Left renal pelvis (tissue), 4 donors: ENCODE results near the gene INO80B. TPM values are rescaled to one million over a fixed set of nuclear protein-coding genes. Genes with fewer than 3 reads are reported as not detected.

Source experiments
- DNase-seq, 4 donors: peaks; one replicate each; pipeline ENCODE4 v3.0.0-alpha.2; 2013; ENCODE audit warnings: low read depth in 4 of 4, low spot score in 3 of 4
- polyA plus RNA-seq, 4 donors: library from polyadenylated mRNA; unstranded; fragments of 120-200 nt; gene quantifications; one replicate each; pipeline ENCODE4 v1.2.1, GENCODE V29; 2013; ENCODE audit not compliant: insufficient read length in 4 of 4

The INO80B gene
- polyA plus RNA-seq, 4 donors = 14.6 to 31.8 (median 21.2) TPM

- DNase-seq = no peak
Measured at GRCh38 chr2:74498500-74499266, 43.8 kb downstream of the INO80B start.

- no peak for DNase-seq
Measured at GRCh38 chr2:74499267-74499939, 44.5 kb downstream of the INO80B start, which contains the start of gene LBX2. Gene LBX2, minus strand, starts transcription at chr2:74499603. Its CDS starts 66 bp downstream, at chr2:74499537.

- DNase-seq = no peak
Measured at GRCh38 chr2:74499940-74500577, 45.2 kb downstream of the INO80B start.

GRCh38 chr2:74500578-74500946 is 45.7 kb downstream of the INO80B start:
- DNase-seq = no peak

GRCh38 chr2:74501335-74502071 is 46.6 kb downstream of the INO80B start:
- DNase-seq = no peak

GRCh38 chr2:74502147-74502719 is 47.3 kb downstream of the INO80B start:
- DNase-seq = no peak

- no peak for DNase-seq
Measured at GRCh38 chr2:74502720-74503505, 48.0 kb downstream of the INO80B start.

- DNase-seq = no peak
Measured at GRCh38 chr2:74503506-74504475, 48.9 kb downstream of the INO80B start.

- no peak for DNase-seq
Measured at GRCh38 chr2:74504591-74504990, 49.7 kb downstream of the INO80B start.

- no peak for DNase-seq
Measured at GRCh38 chr2:74505448-74506246, 50.8 kb downstream of the INO80B start.

GRCh38 chr2:74507145-74507925 is 52.4 kb downstream of the INO80B start, which contains the start of gene PCGF1:
Gene PCGF1, minus strand, starts transcription at chr2:74507695. Its CDS starts 27 bp downstream, at chr2:74507668.
- DNase-seq = peak; percentile 98

Other genes starting within 250 kb of the INO80B start
- 1 to 10 TPM; 1.5 to 3.4 (median 2.3) TPM for gene SLC4A5, start 111.7 kb upstream of the INO80B start, polyA plus RNA-seq
- gene DCTN1, start 74.8 kb upstream of the INO80B start, polyA plus RNA-seq = 100 to 1,000 TPM; 112 to 156 (median 146) TPM
- 1 to 10 TPM; 4.6 to 9.0 (median 6.4) TPM for gene C2orf81, start 33.5 kb upstream of the INO80B start, polyA plus RNA-seq
- gene WDR54, start 33.4 kb upstream of the INO80B start, polyA plus RNA-seq = 10 to 100 TPM; 25.2 to 42.7 (median 36.2) TPM
- gene RTKN, start 13.2 kb upstream of the INO80B start, polyA plus RNA-seq = 10 to 100 TPM; 36.1 to 85.3 (median 56.9) TPM
- gene WBP1, start 3.4 kb downstream of the INO80B start, polyA plus RNA-seq = 100 to 1,000 TPM in 2 of 4 donors, 10 to 100 TPM in 2; 68.7 to 119 (median 98.4) TPM
- 10 to 100 TPM; 34.6 to 66.6 (median 49.1) TPM for gene MOGS, start 10.3 kb downstream of the INO80B start, polyA plus RNA-seq
- 10 to 100 TPM; 29.5 to 57.5 (median 40.3) TPM for gene MRPL53, start 17.6 kb downstream of the INO80B start, polyA plus RNA-seq
- 10 to 100 TPM in 3 of 4 donors, 1 to 10 TPM in 1; 7.5 to 16.7 (median 11.2) TPM for gene CCDC142, start 27.9 kb downstream of the INO80B start, polyA plus RNA-seq
- 10 to 100 TPM; 24.5 to 40.3 (median 29.3) TPM for gene TTC31, start 28.0 kb downstream of the INO80B start, polyA plus RNA-seq
- gene LBX2, start 44.5 kb downstream of the INO80B start, polyA plus RNA-seq = 1 to 10 TPM; 1.3 to 5.4 (median 2.4) TPM
- gene PCGF1, start 52.6 kb downstream of the INO80B start, polyA plus RNA-seq = 10 to 100 TPM; 23.7 to 34.9 (median 27.0) TPM
- under 1 TPM in 2 of 4 donors, not detected in 2; 0.08 to 0.23 TPM for gene TLX2, start 59.4 kb downstream of the INO80B start, polyA plus RNA-seq
- under 1 TPM; 0.16 to 0.35 (median 0.29) TPM for gene DQX1, start 71.1 kb downstream of the INO80B start, polyA plus RNA-seq
- 100 to 1,000 TPM in 2 of 4 donors, 10 to 100 TPM in 2; 84.6 to 125 (median 102) TPM for gene AUP1, start 74.6 kb downstream of the INO80B start, polyA plus RNA-seq
- gene HTRA2, start 74.8 kb downstream of the INO80B start, polyA plus RNA-seq = 10 to 100 TPM; 27.5 to 35.0 (median 30.7) TPM
- gene LOXL3, start 98.9 kb downstream of the INO80B start, polyA plus RNA-seq = 10 to 100 TPM in 1 of 4 donors, 1 to 10 TPM in 3; 9.2 to 11.4 (median 9.6) TPM
- 10 to 100 TPM in 1 of 4 donors, 1 to 10 TPM in 3; 7.4 to 10.3 (median 8.4) TPM for gene DOK1, start 99.6 kb downstream of the INO80B start, polyA plus RNA-seq
- 1 to 10 TPM in 2 of 4 donors, under 1 TPM in 2; 0.41 to 1.3 (median 0.81) TPM for gene M1AP, start 193.2 kb downstream of the INO80B start, polyA plus RNA-seq
- 1 to 10 TPM; 6.2 to 7.2 (median 6.8) TPM for gene SEMA4F, start 199.2 kb downstream of the INO80B start, polyA plus RNA-seq